GM19467 (cell line): ENCODE data around the gene SGPL1.

Source experiments
- ATAC-seq: cut with Tn5 transposase; IDR thresholded peaks from one replicate; pipeline ENCODE4 v1.9.1; 2021; ENCODE audit warnings: mild to moderate bottlenecking, moderate library complexity; ENCODE audit not compliant: unreplicated experiment

SGPL1 gene

GRCh38 chr10:70780370-70780760 lies 35.4 kb upstream of the SGPL1 start:
- no peak for ATAC-seq

- no peak for ATAC-seq
These were observed 35.0 kb upstream of the SGPL1 start for GRCh38 chr10:70780772-70781171.

GRCh38 chr10:70781461-70782051 lies 34.2 kb upstream of the SGPL1 start:
- no peak for ATAC-seq

GRCh38 chr10:70782086-70782745 lies 33.5 kb upstream of the SGPL1 start:
- no peak for ATAC-seq

- ATAC-seq, result no peak
These were observed 32.7 kb upstream of the SGPL1 start for GRCh38 chr10:70782746-70783680.

- ATAC-seq, result no peak
These were observed 31.7 kb upstream of the SGPL1 start for GRCh38 chr10:70784016-70784415.

GRCh38 chr10:70784471-70784870 lies 31.3 kb upstream of the SGPL1 start:
- ATAC-seq, result no peak

- ATAC-seq, result no peak
These were observed 30.6 kb upstream of the SGPL1 start, which contains the start of gene TBATA for GRCh38 chr10:70785190-70785589. TSS of gene TBATA (minus strand) at chr10:70785377. CDS start at chr10:70783379, 1,998 bp downstream.

GRCh38 chr10:70786799-70787415 lies 28.8 kb upstream of the SGPL1 start:
- no peak for ATAC-seq

- no peak for ATAC-seq
These were observed 24.2 kb upstream of the SGPL1 start for GRCh38 chr10:70791386-70792039.

GRCh38 chr10:70795613-70796012 lies 20.1 kb upstream of the SGPL1 start:
- ATAC-seq, result no peak

- no peak for ATAC-seq
These were observed 17.9 kb upstream of the SGPL1 start for GRCh38 chr10:70797840-70798239.

GRCh38 chr10:70799124-70799523 lies 16.6 kb upstream of the SGPL1 start:
- ATAC-seq, result no peak

GRCh38 chr10:70801854-70802253 lies 13.9 kb upstream of the SGPL1 start:
- no peak for ATAC-seq

GRCh38 chr10:70803775-70804420 lies 11.8 kb upstream of the SGPL1 start:
- no peak for ATAC-seq

- no peak for ATAC-seq
These were observed 11.3 kb upstream of the SGPL1 start for GRCh38 chr10:70804421-70804808.

GRCh38 chr10:70805619-70806215 lies 10.0 kb upstream of the SGPL1 start:
- ATAC-seq, result no peak

- ATAC-seq, result no peak
These were observed 8.9 kb upstream of the SGPL1 start for GRCh38 chr10:70806841-70807240.

- ATAC-seq, result no peak
These were observed 8.2 kb upstream of the SGPL1 start for GRCh38 chr10:70807556-70807955.
